ENCODE data around the gene ATCAY.

The ATCAY gene

GRCh38 chr19:3964256-3965194 lies 84.0 kb downstream of the ATCAY start:
- TF ChIP-seq GATA3 (IDR thresholded peaks at IDR 0.05; ENCODE audit: low read depth, low read length) (no peak), GATA2 (IDR thresholded peaks at IDR 0.05; ENCODE audit: low read depth, low read length) (no peak)

DNA sequence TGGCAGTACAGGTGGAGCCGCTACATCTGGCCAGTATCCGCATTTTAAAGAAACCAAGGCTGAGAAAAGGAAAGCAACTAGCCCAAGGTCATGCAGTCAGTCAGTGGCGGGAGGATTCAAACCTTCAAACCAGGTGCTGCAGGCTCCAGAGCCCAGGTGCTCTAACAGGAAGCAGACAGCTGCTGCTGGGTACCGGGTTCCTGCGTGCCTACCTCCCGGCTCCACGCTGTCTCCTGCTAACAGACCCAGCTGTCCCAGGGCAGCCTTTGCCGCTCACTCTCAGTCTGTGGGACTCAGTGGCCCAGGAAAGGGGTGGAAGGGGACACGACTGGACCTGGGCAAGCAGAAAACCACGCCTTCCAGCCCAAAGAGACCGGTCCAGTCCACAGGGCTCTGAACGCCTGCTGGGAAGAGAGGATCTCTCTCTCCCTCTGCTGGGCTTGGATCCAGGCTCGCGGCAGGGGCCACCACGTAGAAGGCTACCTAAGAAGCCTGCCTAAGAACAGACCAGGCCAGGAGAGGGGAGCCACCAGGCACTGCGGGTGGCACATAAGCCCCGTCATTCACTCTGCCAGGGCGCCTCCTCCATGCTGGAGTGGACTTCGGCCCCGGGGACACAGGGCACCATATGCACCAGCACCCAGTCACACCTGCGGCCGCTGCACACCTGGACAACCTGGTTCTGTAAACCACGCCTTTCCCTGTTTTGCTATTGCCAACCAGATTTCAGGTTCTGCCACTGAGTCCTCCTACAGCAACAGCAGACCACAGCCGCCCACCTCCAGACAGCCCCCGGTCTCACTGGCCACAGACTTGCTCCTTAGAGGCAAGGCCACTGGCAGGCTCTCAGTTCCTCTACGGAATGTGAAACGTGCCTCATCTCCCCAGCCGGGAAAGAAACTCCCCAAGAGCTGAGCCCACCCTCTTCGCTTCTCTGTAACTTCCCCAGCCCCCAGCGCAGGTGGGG lies 85.8 kb downstream of the ATCAY start:
- TF ChIP-seq GATA3 (IDR thresholded peaks at IDR 0.05; ENCODE audit: low read depth, low read length), result no peak
- TF ChIP-seq GATA2 (IDR thresholded peaks at IDR 0.05; ENCODE audit: low read depth, low read length), result no peak

DNA sequence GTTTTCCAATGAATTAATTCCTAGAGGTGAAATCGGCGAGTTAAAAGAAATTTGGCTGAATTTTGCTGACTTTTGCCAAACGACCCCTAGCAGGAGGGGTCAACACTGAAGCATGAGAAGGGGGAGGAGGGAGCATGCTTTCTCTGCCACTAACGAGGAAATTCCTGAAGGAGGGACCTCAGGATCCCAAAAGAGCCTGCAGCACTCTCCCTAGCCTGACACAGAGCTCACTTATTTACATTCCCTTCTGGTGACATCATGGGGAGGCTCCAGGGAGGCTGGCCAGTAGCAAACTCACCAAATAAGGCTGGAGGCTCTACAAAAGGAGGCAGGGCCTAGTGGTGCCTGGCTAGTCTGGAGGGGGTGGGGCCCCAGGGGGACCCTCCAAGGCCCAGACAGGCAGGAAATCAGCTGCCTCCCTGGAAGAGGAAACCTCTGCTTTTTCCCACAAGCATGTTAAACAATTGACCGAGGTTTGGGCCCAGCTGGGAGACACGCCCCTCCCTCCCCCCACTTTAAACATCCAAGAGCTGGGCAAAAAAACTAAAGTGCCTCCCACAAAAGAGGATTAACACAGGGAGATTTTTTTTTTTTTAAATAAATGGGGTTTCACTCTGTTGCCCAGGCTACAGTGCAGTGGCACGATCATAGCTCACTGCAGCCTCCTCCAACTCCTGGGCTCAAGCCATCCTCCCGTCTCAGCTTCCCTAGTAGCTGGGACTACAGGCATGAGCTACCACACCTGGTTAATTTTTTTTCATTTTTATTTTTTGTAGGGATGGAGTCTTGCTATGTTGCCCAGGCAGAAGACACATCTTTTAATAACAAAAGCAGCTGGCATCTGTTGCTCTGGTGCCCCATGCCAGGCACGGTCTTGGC lies 88.3 kb downstream of the ATCAY start:
- TF ChIP-seq GATA2 (IDR thresholded peaks at IDR 0.05; ENCODE audit: low read depth, low read length), result no peak
- TF ChIP-seq GATA3 (IDR thresholded peaks at IDR 0.05; ENCODE audit: low read depth, low read length), result no peak

GRCh38 chr19:3969435-3970312 lies 89.2 kb downstream of the ATCAY start:
- TF ChIP-seq GATA2 (IDR thresholded peaks at IDR 0.05; ENCODE audit: low read depth, low read length) (no peak), GATA3 (IDR thresholded peaks at IDR 0.05; ENCODE audit: low read depth, low read length) (no peak)

DNA sequence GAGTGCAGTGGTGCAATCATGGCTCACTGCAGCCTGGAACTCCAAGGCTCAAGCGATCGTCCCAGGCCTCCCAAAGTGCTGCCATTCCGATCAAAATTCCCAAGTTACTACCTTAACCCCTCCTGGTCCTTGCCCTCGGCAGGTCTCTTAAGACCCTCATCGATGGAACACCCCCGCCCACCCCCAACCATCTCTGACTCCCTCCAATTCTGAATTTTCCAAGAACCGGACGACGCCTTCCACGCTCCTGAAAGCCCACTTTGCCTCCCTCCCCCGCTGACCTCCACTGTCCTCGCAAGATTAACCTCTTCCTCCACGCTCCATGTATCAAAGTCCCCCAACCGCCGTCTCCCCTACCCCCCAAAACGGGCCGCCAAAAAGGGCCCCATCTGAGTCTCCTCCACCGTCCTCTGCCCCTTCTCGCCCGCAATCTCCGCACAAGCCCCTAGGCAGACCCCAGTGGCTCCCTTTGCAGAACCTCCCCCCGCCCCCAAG lies 89.9 kb downstream of the ATCAY start:
- TF ChIP-seq GATA3 (IDR thresholded peaks at IDR 0.05; ENCODE audit: low read depth, low read length) (no peak), GATA2 (IDR thresholded peaks at IDR 0.05; ENCODE audit: low read depth, low read length) (no peak)

DNA sequence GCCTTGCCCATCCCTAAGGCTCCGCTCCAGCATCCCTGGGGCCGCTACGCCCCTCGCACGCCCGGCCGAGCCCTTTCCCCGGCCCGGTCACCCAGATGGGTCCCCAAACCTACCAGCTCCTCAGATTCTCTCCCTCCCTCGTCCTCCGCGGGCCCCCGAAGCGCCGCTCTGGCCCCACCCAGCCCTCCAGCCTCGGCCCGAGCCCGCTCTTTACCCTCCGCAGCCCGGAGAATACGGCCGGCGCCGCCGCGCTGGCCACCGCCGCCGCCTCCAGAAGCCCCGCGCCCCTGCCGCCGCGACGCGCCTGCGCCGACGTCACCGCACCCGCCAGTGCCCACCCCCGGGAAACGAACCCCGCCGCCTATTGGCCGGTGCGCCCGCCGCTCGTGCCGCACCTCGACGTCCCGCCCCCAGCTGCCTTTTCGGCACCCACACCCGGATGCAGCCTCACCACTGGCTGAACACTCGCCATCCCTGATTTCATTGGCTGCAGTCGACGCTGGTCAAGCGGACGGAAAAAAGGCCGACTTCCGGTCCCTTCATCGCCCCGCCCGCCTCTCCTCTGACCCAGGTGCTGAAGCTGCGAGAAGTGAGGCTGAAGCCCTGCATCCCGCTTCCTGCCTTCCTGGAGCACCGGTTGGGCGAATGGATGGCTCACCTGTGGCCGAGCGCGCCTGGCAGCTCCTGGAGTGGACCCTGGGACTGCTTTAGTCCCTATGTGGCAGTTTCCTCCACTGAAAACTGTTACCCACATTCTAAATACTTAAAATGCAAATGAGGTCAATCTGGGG lies 90.5 kb downstream of the ATCAY start, which contains the start of gene DAPK3:
Gene DAPK3, minus strand, starts transcription at position 292 of the 791 bp plus-strand sequence. CDS start 1,364 bp downstream, outside the sequence.
- TF ChIP-seq GATA2 (IDR thresholded peaks at IDR 0.05; ENCODE audit: low read depth, low read length), result no peak
- no peak for TF ChIP-seq GATA3 (IDR thresholded peaks at IDR 0.05; ENCODE audit: low read depth, low read length)

DNA sequence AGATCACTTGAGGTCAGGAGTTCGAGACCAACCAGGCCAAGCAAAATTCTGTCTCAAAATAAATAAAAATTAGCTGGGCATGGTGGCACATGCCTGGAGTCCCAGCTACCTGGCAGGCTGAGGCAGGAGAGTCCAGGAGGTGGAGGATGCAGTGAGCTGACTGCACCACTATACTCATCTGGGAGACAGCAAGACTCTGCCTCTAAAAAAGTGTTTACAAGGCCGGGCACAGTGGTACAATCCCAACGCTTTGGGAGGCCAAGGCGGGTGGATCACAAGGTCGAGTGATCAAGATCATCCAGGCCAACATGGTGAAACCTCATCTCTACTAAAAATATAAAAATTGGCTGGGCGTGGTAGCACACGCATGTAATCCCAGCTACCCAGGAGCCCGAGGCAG lies 94.7 kb downstream of the ATCAY start:
- no peak for TF ChIP-seq GATA2 (IDR thresholded peaks at IDR 0.05; ENCODE audit: low read depth, low read length)
- no peak for TF ChIP-seq GATA3 (IDR thresholded peaks at IDR 0.05; ENCODE audit: low read depth, low read length)

DNA sequence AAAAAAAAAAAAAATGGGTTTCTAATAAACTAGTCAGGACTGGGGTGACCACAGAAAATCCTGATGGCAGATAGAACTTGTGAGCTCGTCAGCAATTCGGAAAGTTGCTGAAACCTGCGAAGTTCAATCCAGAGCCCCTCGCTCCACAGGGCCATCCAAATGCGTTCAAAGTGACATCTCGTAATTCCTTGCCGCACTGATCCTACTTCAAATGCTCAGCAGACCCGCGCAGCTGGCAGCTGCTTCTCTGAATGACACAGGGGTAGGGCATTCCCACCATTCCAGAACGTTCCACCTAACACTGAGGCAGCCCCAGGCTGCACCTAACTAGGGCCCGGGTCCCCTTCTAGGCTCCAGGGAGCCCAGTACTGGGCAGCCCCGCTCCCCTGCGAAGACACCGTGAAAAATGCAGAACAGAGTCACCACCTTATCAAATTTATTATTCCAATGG lies 95.2 kb downstream of the ATCAY start:
- no peak for TF ChIP-seq GATA3 (IDR thresholded peaks at IDR 0.05; ENCODE audit: low read depth, low read length)
- TF ChIP-seq GATA2 (IDR thresholded peaks at IDR 0.05; ENCODE audit: low read depth, low read length), result no peak

GRCh38 chr19:3976495-3977241 lies 96.2 kb downstream of the ATCAY start:
- no peak for TF ChIP-seq GATA2 (IDR thresholded peaks at IDR 0.05; ENCODE audit: low read depth, low read length)
- TF ChIP-seq GATA3 (IDR thresholded peaks at IDR 0.05; ENCODE audit: low read depth, low read length), result no peak
